GDM1 (cell line): ENCODE measurements around the gene OCA2.
"Not testable (repeated sequence)": the region's sequence is repeated elsewhere in the genome, so short reads cannot be mapped to it uniquely, and the experiment has no call there.

ENCODE experiments used
- DNase-seq: peaks from one replicate; lab custom pipeline; 2025; lab: John Stamatoyannopoulos, UW

Gene OCA2

DNA sequence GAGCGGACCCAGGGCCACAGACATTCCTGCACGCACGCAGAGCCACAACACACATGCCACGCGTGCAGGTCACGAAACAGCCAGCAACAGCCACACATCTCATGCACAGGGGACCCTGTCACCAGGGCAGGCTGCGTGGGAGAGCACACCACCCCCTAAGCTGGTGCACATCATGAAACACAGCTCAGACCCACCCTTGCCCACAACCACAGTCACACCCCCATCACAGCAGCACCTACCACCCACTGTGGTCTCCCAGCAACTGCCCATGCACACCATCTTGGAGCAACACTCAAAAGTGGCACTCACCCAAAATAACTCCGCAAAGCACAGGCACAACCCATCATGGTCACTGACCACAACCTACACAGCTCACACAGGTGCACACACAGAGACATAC lies 75.7 kb downstream of the OCA2 start:
- no peak for DNase-seq

DNA sequence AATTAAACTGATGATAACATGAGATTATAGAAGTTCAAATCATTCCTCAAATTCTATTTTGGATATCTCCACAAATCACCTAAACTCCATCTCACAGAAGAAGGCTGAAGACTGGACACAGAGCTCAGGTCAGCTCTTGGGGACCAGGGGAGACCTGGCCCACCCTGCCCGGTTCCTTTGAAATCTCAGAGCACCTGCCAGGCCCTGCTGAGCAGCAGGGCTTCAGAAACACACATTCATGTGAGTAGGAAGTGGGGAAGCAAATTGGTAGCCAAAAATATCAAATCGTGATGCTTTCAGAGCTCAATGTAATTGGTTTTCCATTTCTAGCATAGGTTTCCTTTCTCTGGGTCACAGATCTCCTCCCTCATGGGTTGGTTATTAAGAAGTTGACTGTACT lies 76.2 kb downstream of the OCA2 start:
- no peak for DNase-seq

DNA sequence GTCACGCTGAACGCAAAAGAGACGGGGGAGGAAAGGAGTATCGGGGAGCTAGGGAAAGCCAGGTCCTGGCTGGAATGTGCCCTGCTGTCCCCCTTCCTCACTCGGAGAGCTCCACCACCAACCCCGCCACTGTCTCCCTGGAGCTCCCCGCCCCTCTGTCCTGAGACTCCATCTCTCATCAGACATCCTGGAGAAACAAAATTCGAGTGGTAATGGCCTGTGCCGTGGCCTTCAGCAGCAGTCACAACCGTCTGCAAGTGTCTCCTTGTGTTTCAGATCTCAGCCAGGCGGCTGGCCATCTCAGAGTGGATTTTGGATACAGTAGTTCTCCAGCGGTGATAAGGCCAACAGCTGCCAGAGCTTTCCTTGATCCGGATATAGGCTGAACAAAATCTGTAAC lies 76.9 kb downstream of the OCA2 start:
- no peak for DNase-seq

DNA sequence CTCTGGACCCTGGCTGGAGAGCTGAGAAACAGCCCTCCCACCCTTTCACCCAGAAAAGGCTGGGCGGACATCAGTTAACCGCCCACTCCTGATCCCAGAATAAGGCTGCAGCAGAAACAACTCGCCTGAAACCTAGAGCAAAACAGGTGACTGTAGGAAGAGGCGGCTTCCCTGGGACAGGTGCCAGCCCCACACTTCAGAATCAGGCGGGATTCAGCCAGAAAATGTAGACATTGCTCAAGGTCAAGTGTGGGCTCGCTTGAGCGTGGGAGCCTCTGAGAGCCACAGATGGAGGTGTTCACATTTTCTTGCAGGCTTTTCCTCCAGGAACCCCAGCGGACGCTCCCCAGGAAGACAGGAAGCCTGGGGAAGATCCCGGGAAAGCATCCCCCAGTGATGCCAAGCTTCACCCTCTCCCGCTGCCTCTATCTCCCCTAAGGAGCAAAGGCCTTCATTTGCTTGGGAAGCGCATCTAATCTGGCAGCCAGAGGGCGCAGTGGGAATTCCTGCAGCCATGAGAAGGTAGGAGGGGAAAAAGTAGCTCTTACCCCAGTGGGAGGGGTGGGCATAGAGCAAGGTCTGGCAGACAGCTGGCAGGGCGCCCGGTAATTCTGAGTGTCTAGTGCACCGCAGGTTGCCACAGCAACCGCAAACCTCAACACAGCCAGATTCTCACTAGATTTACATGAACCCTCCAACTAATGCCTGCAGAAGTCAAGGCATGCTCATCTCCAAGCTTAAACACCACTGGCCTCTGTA lies 77.7 kb downstream of the OCA2 start:
- DNase-seq = no peak

DNA sequence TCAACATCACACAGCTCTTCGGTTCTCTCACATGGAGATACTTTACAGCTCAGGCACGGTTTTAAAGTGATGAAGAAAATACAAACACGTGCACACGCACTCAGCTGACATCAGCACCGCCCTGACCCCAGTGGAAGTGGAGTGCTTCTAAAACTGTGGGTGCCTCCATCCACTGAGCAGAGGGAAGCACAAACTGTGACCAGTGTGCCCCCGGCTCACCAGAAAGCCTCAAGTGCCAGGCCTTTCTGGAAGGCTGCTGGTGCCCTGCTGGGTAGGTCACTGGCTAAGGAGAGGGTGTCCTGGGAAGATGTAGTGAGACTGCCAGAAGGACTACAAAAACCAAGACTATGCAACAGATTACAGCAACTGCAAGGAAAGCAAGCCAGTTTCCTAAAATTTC lies 78.5 kb downstream of the OCA2 start:
- no peak for DNase-seq

DNA sequence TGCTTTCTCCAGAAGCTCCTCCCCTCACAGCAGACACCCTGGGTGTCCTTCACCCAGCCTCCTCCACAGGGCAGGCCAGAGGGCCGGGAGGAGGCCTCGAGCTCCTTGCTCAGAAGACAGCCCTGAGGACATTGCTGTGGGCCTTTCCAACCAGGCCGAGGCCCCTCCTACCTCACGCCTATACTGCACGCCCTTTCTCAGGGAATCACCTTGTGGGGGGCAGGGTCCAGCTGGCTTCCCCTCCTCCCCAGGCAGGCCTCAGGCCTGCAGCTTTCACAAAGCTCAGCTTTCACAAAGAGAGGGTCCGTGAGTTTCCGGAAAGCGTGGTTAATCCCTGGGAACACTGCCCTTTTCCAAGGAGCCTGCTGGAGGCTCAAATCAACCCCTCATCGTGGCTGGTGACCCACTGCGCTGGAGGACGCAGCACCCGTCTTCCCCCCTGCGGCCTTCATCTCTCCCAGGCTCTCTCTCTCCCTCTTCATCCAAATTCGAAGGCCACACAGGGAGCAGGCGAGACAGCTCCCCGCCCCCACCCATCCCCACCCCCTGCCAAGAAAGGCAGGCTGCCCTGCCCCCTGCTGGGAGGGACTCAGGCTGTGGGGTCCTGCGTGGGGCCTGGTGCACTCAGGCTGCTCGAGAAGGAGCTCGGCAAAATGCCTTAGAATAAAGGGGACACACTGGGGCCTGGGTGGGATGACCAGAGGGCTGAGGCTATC lies 79.4 kb downstream of the OCA2 start:
- no peak for DNase-seq

DNA sequence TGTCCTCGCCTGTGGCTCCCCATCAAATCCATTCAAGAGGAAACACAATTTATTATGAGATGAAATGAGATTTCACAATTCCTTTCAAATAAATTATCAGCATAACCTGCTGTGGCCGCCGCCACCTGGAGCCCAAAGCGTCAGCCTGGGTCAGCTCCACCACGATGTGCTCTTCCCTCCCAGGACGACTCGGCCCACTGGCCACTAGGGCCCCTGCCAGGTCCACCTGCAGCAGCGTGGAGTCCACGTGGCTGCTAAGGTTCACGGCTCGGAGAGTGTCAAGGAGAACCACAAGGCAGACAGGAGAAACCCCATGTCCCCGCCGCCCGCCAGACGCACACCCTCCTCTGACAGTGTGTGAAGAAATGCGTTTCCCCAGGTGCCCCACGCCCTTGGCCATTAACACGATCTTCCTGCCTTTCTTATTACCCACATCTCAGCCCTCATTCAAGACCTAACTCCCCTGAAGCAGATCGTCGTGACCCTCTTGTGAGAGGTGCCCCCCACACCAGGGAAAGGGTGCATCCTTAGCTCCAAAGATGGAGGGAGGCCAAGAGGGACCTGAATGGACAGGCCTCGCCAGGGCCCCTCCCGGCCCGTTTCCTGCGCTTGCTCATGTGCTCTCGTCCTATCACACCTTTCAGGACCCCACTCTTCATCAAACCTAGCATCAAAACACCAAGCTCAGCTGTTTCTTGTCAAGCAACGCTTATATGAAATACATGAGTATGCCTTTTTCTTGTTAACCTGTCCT lies 80.6 kb downstream of the OCA2 start:
- DNase-seq = no peak

DNA sequence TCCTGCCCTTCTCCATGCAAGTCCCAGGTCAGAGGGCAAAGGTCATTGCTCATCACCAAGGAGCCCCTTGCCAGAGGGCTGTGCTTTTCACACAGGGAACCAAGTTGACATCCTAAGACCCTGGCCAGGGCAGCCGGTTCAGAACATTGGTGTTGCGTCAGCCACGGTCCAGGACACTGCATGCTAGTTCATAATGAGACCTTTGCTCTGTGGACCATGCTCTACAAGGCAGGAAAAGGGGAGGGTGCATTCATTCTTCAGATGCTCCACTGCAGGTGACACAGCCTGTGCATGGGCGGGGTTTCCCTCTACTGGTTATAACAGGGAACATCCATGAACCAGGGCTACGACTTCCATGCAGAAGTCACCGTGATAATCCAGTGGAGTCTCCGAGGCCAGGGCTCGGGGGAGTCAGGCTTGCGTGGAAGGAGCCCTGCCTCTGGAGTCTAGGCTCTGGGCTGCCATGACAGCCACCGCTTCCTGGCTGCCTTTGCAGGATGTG lies 81.6 kb downstream of the OCA2 start:
- DNase-seq = no peak

DNA sequence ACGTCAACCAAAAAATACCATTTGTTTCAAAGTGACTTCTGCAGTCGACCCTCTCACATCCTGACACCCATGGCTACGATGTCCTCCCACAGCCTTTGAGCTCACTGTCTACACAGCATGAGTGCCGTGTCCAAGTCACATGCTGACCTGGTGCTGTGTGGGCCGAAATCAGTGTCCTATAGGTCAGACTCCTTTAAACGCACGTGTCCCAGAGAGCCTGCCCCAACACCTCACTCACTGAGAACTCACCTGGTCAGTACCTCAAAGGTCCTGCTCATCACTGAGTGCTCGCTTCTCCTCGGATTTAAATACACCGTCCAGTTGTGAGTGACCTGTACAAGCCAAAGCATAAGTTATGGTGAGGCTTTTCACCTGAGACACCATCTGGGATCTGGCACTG lies 83.3 kb downstream of the OCA2 start:
- DNase-seq = no peak

DNA sequence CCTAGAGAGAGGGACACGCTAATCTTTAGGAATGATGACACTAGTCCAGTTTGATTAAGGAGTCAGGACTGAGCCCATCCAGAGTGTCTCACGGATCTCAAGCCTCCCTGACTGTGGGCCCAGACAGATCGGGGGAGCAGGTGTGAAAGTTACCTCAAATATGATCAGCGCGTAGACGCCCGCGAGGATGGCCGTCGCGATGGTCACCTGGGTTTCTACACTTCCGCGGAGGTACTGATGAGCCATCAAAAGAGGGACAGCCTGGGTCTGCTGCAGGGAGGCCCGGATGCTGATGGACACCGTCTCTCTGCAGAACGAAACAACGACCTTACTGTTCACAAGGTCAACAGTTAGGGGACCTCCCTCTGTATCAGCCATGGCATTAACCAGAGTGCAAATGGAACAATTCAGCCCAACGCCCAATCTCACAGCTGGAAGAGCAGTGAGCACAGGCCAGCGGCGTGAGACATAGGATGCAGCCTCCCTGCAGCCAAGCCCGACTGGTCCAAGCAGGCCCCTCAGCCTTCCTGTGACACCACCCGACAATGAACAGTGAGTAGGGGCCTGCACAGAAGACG lies 84.4 kb downstream of the OCA2 start:
- DNase-seq = no peak

DNA sequence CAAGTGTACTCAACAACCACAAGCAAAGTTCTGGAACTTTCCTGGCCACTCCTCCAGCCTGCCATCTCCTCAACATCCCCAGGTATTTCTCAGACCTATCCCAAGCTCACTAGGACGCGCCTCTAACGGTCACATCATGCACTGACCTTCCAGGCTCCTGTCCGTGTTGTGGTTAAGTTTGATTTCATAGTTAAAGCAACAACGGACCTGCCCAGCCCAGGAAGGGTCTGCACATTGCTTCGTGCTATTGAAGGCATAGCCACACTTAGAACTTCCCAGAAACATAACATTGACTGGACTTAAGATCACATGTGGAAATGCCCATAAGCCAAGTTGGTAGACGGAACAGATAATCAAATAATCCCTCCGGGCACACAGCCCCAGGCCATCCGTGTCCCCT lies 85.1 kb downstream of the OCA2 start:
- DNase-seq = no peak

DNA sequence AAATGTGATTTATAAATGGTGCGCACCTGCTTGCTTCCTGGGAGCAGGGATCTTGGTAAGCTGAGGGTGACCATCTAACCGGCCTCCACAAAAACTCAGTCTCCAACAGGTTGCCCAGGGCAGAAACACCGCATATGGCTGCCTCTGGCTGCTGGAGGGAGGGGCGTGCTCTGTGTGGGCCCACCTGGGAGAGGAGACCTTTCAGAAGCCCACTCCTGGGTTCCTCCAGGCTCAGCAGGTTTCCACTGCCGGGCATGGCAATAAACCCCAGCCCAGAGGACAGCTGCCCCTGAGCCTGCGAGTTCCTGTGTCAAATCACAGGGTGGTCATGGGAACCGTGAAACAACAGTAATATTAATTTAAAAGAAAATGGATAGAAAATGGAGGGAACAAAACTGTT lies 85.6 kb downstream of the OCA2 start:
- DNase-seq = no peak

DNA sequence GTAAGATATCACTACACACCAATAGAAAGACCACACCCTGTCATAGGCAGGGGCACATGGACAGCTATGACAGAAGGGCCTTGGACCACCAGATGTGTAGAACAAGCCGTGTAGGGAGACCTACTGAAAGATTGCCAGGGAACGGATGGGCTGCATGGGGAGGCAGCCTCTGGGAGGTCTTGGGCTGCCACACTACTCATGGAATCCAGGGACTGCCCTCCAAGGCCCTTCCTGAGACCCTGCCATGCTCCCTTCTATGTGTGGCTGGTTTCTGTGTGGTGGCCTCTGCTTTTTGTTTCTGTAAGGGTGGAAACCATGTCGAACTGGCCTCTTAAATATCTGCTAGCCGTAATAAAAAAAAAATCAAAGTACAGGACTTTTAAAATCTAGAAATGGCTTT lies 86.9 kb downstream of the OCA2 start:
- DNase-seq = no peak

DNA sequence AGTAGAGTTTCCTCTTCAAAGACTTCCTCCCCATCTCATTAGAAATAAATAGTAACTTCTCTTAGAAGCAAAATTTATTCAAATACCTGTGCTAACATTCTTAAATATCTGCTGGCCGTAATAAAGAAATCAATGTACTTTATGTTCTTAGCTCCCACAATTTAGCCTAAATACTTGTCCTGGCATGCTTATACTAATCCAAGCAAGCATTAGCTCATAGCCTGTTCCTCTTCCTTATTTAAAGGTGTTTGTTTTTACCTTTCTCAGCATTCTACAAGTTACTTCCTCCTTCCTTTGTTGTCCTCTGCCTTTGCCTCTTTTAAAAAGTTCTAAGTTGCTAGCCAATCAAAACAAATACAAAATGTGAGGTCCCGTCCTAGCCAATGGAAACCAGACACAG lies 90.9 kb downstream of the OCA2 start:
- not testable (repeated sequence) for DNase-seq

DNA sequence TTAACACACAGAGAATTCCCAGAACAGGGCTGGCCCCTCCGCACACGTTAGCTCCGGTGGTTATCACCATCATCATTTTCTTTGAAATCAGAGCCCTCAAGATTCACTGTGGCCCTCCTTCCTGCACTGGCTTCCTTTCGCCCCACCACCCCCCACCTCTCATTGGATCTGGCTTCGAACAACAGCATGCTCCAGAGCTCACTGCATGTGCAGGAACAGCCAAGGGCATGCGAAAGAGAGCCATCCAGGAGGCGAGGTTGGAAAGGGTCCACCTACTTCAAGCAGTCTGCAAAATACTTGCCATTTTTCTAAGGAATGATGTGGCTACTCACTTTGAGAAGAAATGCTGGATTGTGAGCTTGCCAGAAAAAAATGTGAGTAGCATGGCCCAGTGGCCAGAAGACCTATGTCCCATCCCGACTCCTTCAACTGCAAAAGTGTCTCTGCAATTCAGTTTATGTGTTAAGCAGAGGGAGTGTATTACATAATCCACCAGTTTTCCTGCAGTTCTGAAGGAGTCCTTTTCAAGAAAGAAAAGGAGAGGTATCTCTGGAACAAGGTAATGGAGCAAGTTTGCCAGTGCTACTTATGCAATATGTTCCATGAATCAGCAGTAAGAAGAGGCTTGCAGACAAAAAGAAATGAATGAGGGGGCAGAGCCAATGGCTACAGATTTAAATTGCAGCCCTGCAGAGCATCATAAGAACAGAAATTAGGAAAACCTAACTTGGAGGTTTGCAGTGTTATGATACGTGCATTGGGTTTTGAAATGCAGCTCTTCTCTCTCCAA lies 92.8 kb downstream of the OCA2 start:
- no peak for DNase-seq

DNA sequence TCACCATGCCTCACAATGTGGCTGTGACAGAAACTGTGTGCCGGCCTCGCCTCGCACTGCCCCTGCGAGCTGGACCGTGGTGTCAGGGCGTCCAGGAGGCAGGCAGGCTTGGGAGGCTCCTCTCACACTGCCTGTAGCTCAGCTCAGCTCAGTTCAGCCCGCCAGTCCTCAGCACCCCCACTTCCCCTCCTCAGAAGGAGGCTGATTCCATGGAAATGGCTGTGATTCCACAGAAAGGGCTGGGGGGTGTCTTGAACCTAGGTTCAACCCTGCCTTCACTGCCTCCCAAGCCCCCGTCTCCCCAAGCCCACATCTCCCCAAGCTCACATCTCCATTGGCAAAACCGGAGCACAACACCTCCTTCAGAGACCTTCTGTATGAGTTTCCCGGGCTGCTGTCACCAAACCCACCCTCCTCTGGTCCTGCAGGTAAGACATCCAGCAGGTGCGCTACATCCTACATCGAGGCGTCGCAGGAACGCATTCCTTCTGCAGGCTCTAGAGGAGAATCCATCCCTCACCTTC lies 94.0 kb downstream of the OCA2 start:
- DNase-seq = no peak

DNA sequence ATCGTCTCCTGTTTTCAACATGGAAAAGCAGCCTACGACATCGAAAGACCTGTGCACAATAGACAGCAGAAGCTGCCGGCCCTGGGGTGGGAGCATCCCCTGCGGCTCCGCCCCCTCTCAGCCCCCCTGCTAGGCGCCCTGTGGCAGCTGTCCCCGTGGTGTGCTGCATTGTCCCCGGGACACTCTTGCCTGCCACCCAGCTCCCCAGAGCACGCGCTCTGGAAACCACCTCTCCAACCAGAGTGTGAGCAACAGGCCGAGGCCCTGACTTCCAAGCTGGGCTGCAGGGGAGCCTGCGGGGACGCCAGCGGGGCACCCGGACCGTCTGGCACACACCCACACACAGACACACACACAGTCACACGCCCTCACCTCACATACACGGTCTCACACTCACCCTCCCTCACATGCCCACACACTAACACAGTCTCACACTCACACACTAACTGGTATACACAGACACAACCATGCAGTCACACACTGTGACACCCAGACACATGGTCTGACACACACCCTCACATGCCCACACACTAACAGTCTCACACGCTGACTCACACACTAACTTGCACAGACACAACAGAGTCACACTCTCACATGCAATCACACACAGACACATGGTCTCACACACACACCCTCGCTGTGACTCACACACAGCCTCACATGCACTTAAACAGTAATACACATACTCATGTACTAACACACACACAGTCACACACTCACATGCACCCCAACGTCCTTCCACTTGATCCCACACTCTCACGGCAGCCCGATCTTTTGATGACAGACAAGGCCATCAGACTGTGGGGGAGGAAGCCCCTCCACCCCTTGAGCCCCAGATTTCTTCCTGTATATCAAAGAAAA lies 94.7 kb downstream of the OCA2 start:
- no peak for DNase-seq

DNA sequence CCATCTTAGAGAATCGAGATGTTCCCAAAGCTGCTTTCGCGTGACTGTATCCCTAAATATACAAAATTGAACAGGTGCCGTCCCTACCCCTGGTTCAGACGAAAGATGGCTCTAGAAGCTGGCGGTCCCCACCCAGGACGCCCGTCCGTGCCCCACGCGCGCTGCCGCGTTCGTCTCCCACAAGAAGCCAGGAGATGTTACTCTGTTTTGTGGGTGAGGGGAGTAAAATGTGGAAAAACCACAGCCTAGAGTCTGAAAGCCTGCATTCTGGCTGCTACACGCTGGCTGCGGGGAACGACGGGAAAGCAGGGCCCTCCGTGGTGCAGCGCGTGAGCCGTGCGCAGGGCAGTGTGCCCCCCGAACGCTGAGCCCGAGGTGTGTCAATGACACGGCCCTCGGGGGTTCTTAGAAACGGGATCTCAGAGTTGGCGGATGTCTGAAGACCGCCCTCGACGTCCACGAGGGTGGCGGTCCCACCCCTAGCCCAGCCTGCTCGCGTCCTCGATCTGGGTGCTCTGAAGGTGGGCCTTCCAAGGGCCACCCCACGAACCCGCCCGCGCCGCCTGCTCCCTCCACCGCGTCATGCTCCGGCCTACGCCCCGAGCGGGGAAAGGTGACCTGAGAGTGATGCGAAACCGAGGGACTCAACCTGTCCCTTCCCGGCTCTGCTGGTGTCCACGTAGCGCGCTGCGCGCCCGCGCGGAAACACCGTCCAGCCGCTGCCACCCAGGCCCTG lies 95.6 kb downstream of the OCA2 start:
- DNase-seq = no peak

DNA sequence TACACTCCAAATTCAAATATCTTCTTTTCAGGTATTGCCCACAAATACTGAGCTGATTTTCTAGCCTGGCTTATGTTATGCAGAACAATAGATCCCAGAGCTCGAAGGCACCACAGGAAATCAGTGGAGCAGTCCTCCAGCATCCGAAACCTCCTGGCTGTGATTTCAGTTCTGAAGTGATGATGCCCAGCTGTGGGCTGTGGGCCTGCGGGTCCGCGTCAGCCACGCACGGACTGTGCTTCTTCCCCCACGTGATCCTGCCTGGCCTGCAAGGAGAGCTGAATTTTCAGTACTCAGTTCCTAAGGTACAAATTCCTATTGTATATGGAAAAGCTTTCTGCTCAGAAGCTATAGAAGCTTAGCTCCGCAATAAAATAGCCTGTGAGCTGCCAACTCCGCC lies 96.2 kb downstream of the OCA2 start:
- no peak for DNase-seq
